ENCODE results near the gene ETFB.

DNA sequence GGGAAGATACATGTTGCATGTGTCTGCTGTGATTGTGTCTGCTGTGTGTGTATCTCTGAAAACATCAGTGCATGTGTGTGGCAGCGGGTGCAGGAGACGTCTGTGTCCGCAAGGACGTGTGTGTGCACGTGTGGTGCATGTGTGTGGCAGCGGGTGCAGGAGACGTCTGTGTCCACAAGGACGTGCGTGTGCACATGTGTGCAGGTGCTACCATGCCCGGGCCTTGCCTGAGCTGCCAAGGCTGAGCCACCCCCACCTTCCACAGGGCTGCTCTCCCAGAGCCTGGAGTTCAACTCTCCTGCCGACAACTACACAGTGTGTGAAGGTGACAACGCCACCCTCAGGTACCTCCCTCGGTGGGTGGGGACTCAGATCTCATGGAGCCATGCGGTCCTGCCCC is 44.4 kb downstream of the ETFB start:
- TF ChIP-seq CTCF (IDR thresholded peaks at IDR 0.05) (no peak), POLR2AphosphoS5 (IDR thresholded peaks at IDR 0.05; ENCODE audit: low read depth, low read length) (no peak), REST (IDR thresholded peaks at IDR 0.05; ENCODE audit: low read depth, low read length) (no peak), RFX5 (IDR thresholded peaks at IDR 0.05; ENCODE audit: low read length) (no peak), FOXM1 (IDR thresholded peaks at IDR 0.05; ENCODE audit: low read depth) (no peak), USF2 (IDR thresholded peaks at IDR 0.05; ENCODE audit: borderline replicate concordance, low read depth, low read length) (no peak), ELF1 (IDR thresholded peaks at IDR 0.05) (no peak), EP300 (IDR thresholded peaks at IDR 0.05; ENCODE audit: borderline replicate concordance in 1 of 2, low read depth in 1 of 2, low read length in 1 of 2) (no peak), CHD2 (IDR thresholded peaks at IDR 0.05; ENCODE audit: low read length, partially characterized antibody) (no peak)
- TF ChIP-seq, protein P1, sequence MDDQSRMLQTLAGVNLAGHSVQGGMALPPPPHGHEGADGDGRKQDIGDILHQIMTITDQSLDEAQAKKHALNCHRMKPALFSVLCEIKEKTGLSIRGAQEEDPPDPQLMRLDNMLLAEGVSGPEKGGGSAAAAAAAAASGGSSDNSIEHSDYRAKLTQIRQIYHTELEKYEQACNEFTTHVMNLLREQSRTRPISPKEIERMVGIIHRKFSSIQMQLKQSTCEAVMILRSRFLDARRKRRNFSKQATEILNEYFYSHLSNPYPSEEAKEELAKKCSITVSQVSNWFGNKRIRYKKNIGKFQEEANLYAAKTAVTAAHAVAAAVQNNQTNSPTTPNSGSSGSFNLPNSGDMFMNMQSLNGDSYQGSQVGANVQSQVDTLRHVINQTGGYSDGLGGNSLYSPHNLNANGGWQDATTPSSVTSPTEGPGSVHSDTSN (IDR thresholded peaks at IDR 0.05) = no peak
- TF ChIP-seq, protein P2, sequence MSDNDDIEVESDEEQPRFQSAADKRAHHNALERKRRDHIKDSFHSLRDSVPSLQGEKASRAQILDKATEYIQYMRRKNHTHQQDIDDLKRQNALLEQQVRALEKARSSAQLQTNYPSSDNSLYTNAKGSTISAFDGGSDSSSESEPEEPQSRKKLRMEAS (IDR thresholded peaks at IDR 0.05; ENCODE audit: low read depth) = no peak
